Measurements from ENCODE around the gene RPL26. TPM values are rescaled to one million over a fixed set of nuclear protein-coding genes. Genes with fewer than 3 reads are reported as not detected.
"Not testable (repeated sequence)": the region's sequence is repeated elsewhere in the genome, so short reads cannot be mapped to it uniquely, and the experiment has no call there.

The RPL26 gene
- total RNA-seq, 4 donors from 2014 or later, result 2,192 to 15,169 (median 5,752) TPM

DNA sequence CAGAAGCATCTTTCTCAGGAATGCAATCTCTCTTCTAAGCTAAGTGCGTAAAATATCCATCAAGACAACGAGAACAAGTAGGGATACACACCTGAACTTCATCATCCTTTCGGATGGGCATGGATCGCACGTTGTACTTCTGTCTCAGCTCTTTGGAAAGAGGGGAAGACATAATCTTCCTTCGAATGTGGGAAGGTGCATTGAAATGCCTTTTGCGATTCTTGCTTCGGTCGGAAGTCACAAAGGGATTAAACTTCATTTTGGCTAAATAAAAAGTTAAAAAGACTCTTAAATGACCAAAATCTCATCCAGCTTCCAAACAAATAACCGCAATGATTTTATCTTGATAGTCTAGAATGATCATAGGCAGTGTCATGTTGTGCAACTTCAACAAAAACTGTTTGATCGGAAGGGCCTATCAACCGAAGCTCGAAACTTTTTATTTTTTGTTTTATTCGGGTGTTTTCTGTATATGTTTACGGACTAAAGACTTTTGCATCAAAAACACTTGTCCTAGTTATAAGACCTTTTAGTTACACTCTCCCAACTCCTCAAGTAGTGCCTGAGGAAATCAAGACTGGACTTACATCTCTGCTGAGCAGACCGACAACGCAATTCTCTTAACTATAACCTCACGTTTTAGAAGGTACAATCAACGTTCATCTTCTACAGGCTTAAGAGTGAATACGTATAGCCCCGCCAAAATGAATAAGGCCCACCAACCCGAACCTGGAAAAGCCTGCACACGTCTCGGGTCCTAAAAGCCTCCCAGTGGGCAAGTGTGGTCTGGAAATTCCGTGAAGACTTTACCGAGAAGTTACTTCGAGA lies 727 bp downstream of the RPL26 start:
- no peaks in the 10 kb centered on the region for H3K9me3 ChIP-seq
- TF ChIP-seq, protein P1, sequence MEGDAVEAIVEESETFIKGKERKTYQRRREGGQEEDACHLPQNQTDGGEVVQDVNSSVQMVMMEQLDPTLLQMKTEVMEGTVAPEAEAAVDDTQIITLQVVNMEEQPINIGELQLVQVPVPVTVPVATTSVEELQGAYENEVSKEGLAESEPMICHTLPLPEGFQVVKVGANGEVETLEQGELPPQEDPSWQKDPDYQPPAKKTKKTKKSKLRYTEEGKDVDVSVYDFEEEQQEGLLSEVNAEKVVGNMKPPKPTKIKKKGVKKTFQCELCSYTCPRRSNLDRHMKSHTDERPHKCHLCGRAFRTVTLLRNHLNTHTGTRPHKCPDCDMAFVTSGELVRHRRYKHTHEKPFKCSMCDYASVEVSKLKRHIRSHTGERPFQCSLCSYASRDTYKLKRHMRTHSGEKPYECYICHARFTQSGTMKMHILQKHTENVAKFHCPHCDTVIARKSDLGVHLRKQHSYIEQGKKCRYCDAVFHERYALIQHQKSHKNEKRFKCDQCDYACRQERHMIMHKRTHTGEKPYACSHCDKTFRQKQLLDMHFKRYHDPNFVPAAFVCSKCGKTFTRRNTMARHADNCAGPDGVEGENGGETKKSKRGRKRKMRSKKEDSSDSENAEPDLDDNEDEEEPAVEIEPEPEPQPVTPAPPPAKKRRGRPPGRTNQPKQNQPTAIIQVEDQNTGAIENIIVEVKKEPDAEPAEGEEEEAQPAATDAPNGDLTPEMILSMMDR (IDR thresholded peaks at IDR 0.05), result no peak
- TF ChIP-seq POLR2A (IDR thresholded peaks at IDR 0.05), result no peak
- intact Hi-C loops (cut with DNase I; ENCODE audit: low total_unique reads), result no loop called here
- peak overlapping the region; percentile 65 to 66 for H3K4me3 ChIP-seq
- peaks cover 6 to 24% of the 10 kb centered on the region in 2 donors for H3K4me1 ChIP-seq
- H3K27ac ChIP-seq, result peak overlapping the region; percentile 56 to 89
- no peaks in the 10 kb centered on the region for H3K27me3 ChIP-seq
- no peaks in the 10 kb centered on the region for H3K36me3 ChIP-seq
- DNase-seq, result no peak

DNA sequence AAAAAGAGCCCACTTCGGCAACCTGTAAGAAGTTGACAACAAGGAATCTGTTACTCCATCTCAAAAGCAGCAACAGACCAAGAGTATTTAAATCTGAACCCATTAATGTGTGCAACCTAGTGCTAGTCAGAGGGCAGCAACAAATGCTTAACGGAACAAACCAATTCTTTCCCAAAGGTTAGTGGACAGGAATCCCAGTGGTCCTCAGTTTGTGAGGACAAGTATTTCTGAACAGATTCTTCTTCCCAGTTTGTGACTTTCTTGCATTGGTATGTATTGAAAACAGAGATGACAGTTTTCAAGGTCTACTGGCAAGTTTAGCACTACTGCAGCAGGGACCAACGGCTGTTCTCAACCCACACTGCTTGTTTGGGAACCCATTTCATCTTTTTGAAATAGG lies 2.9 kb downstream of the RPL26 start:
- Histone ChIP-seq H3K27ac (no peak overlapping the region), H3K36me3 (no peaks in the 10 kb centered on the region), H3K9me3 (no peaks in the 10 kb centered on the region), H3K4me3 (no peak overlapping the region), H3K27me3 (no peaks in the 10 kb centered on the region), H3K4me1 (peaks cover 6 to 24% of the 10 kb centered on the region in 2 donors)
- intact Hi-C loops (cut with DNase I; ENCODE audit: low total_unique reads), result no loop called here
- no peak for DNase-seq
- no peak for TF ChIP-seq POLR2A (IDR thresholded peaks at IDR 0.05)
- TF ChIP-seq, protein P1 (IDR thresholded peaks at IDR 0.05), result no peak

DNA sequence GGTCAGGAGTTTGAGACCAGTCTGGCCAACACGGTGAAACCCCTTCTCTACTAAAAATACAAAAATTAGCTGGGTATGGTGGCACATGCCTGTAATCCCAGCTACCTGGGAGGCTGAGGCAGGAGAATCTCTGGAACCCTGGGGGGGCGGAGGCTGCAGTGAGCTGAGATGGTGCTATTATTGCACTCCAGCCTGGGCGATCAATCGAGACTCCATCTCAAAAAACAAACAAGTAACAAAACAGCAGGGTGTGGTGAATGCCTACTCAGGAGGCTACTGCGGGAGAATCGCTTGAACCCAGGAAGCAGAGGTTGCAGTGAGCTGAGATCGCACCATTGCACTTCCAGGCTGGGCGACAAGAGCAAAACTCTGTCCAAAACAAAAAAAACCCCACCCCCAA lies 4.9 kb downstream of the RPL26 start:
- DNase-seq, H3K36me3 ChIP-seq: not testable (repeated sequence)

GRCh38 chr17:8377422-8377821 lies 5.6 kb downstream of the RPL26 start:
- H3K27me3 ChIP-seq, result no peaks in the 10 kb centered on the region
- peaks cover 6 to 24% of the 10 kb centered on the region in 2 donors for H3K4me1 ChIP-seq
- TF ChIP-seq POLR2A (IDR thresholded peaks at IDR 0.05), result no peak
- TF ChIP-seq, protein P1 (IDR thresholded peaks at IDR 0.05), result no peak
- intact Hi-C loops (cut with DNase I; ENCODE audit: low total_unique reads), result no loop called here
- DNase-seq, result no peak
- no peaks in the 10 kb centered on the region for H3K36me3 ChIP-seq
- no peak overlapping the region for H3K4me3 ChIP-seq
- H3K27ac ChIP-seq, result peak overlapping the region in 1 of 2 donors; percentile 87
- H3K9me3 ChIP-seq, result no peaks in the 10 kb centered on the region

More for the DNA sequence above, 4.9 kb downstream of the RPL26 start:
- intact Hi-C loops (cut with DNase I; ENCODE audit: low total_unique reads); H3K27me3 ChIP-seq; H3K9me3 ChIP-seq; H3K27ac ChIP-seq; H3K4me3 ChIP-seq: not testable (repeated sequence)
- H3K4me1 ChIP-seq, result peaks cover 6 to 24% of the 10 kb centered on the region in 2 donors

- Histone ChIP-seq H3K4me3 (peak within 1 kb of the TSS; percentile 56 to 71), H3K36me3 (no peaks in the 10 kb centered on the region), H3K27me3 (no peaks in the 10 kb centered on the region), H3K9me3 (no peaks in the 10 kb centered on the region), H3K4me1 (peaks cover 6 to 14% of the 10 kb centered on the region in 2 donors), H3K27ac (peak within 1 kb of the TSS; percentile 82 to 87)
- peak in 1 of 2 donors; percentile 69 for TF ChIP-seq POLR2A (IDR thresholded peaks at IDR 0.05)
- TF ChIP-seq, protein P1 (IDR thresholded peaks at IDR 0.05), result peak; percentile 49 to 71 (median 57)
- intact Hi-C loops (cut with DNase I; ENCODE audit: low total_unique reads), result no loop called here
- DNase-seq, result peak; percentile 80 to 85
These were observed 6.5 kb downstream of the RPL26 start, which contains the start of gene KRABD2 for GRCh38 chr17:8376271-8377067. Gene KRABD2, minus strand, starts transcription at chr17:8376704.

All from uterus (tissue), 4 donors.